Liver (tissue), 9 donors: ENCODE results near the gene ZNF785. TPM values are rescaled to one million over a fixed set of nuclear protein-coding genes. Genes with fewer than 3 reads are reported as not detected.

ENCODE experiments used
- DNase-seq: peaks from one replicate; pipeline ENCODE4 v3.0.0-alpha.2; 2017; ENCODE audit warnings: low spot score
- H3K27ac ChIP-seq, 2 donors: one replicate each; pipeline ENCODE4 v1.7.0; 2013; ENCODE audit warnings: inconsistent platforms in 2 of 2, low read length in 2 of 2, control low read depth in 1 of 2, low read depth in 1 of 2, mild to moderate bottlenecking in 1 of 2
- H3K27me3 ChIP-seq, 4 donors: one replicate each; pipeline versions ENCODE4 v1.6.1 to v1.7.0; 2013; ENCODE audit warnings: low read length in 3 of 4, inconsistent platforms in 1 of 4, mild to moderate bottlenecking in 1 of 4, moderate library complexity in 1 of 4; ENCODE audit not compliant: control insufficient read depth in 4 of 4, insufficient read depth in 4 of 4
- H3K36me3 ChIP-seq, 4 donors: one replicate each; pipeline versions ENCODE4 v1.6.1 to v1.7.0; 2013; ENCODE audit warnings: low read length in 3 of 4, mild to moderate bottlenecking in 3 of 4, low read depth in 1 of 4, moderate library complexity in 1 of 4; ENCODE audit not compliant: control insufficient read depth in 4 of 4, insufficient read depth in 3 of 4
- H3K4me1 ChIP-seq, 4 donors: one replicate each; pipeline versions ENCODE4 v1.6.1 to v1.7.0; 2013; ENCODE audit warnings: low read length in 3 of 4, mild to moderate bottlenecking in 3 of 4, moderate library complexity in 1 of 4; ENCODE audit not compliant: control insufficient read depth in 4 of 4, insufficient read depth in 4 of 4
- H3K4me3 ChIP-seq, 3 donors: one replicate each; pipeline versions ENCODE4 v1.6.1 to v1.7.0; 2013; ENCODE audit warnings: low read length in 3 of 3, control low read depth in 1 of 3, low read depth in 1 of 3, mild to moderate bottlenecking in 1 of 3
- H3K9ac ChIP-seq, 2 donors: one replicate each; pipeline ENCODE4 v1.7.0; 2013; ENCODE audit warnings: low read length in 2 of 2, mild to moderate bottlenecking in 2 of 2, moderate library complexity in 2 of 2, control low read depth in 1 of 2, low read depth in 1 of 2
- H3K9me3 ChIP-seq, 4 donors: one replicate each; pipeline versions ENCODE4 v1.6.1 to v1.7.0; 2013; ENCODE audit warnings: low read length in 3 of 4; ENCODE audit not compliant: control insufficient read depth in 4 of 4
- ATF3 ChIP-seq: IDR thresholded peaks from 2 replicates; pipeline ENCODE4 v1.6.1; 2016; ENCODE audit warnings: antibody characterized with exemption
- CTCF ChIP-seq: fragments of 150-350 bp; IDR thresholded peaks from 2 replicates; pipeline ENCODE4 v1.5.1; 2017; ENCODE audit warnings: improper control_type of control experiment, low read depth, low read length; ENCODE audit not compliant: missing input control
- EGR1 ChIP-seq, 2 donors: IDR thresholded peaks; 2 replicates each; pipeline ENCODE4 v1.6.1; 2016 to 2018; ENCODE audit warnings: antibody characterized with exemption in 2 of 2, low read depth in 2 of 2
- FOXA1 ChIP-seq: IDR thresholded peaks from 2 replicates; pipeline ENCODE4 v1.6.1; 2016; ENCODE audit warnings: antibody characterized with exemption
- FOXA2 ChIP-seq: IDR thresholded peaks from 2 replicates; pipeline ENCODE4 v1.6.1; 2016; ENCODE audit warnings: antibody characterized with exemption
- GABPA ChIP-seq, 2 donors: IDR thresholded peaks in 1 of 2; conservative IDR thresholded peaks in 1 of 2; 2 replicates each; pipeline ENCODE4 v1.6.1; 2016; ENCODE audit warnings: antibody characterized with exemption in 2 of 2, mild to moderate bottlenecking in 1 of 2, moderate library complexity in 1 of 2
- HNF4A ChIP-seq, 2 donors: conservative IDR thresholded peaks; 2 replicates each; pipeline ENCODE4 v1.6.1; 2016; ENCODE audit warnings: antibody characterized with exemption in 2 of 2, mild to moderate bottlenecking in 2 of 2
- HNF4G ChIP-seq: IDR thresholded peaks from 2 replicates; pipeline ENCODE4 v1.6.1; 2016; ENCODE audit warnings: antibody characterized with exemption
- JUND ChIP-seq, 2 donors: IDR thresholded peaks; 2 replicates each; pipeline ENCODE4 v1.6.1; 2016; ENCODE audit warnings: antibody characterized with exemption in 2 of 2
- NR2F2 ChIP-seq: IDR thresholded peaks from 2 replicates; pipeline ENCODE4 v1.6.1; 2016; ENCODE audit warnings: antibody characterized with exemption
- RAD21 ChIP-seq, 2 donors: IDR thresholded peaks; 2 replicates each; pipeline ENCODE4 v1.6.1; 2016; ENCODE audit warnings: antibody characterized with exemption in 2 of 2, mild to moderate bottlenecking in 2 of 2
- RXRA ChIP-seq, 2 donors: IDR thresholded peaks; 2 replicates each; pipeline ENCODE4 v1.6.1; 2017 to 2018; ENCODE audit warnings: antibody characterized with exemption in 2 of 2, mild to moderate bottlenecking in 1 of 2
- SP1 ChIP-seq: IDR thresholded peaks from 2 replicates; pipeline ENCODE4 v1.6.1; 2018; ENCODE audit warnings: antibody characterized with exemption, mild to moderate bottlenecking
- TAF1 ChIP-seq: conservative IDR thresholded peaks from 2 replicates; pipeline ENCODE4 v1.6.1; 2016; ENCODE audit warnings: antibody characterized with exemption, mild to moderate bottlenecking
- YY1 ChIP-seq: IDR thresholded peaks from 2 replicates; pipeline ENCODE4 v1.6.1; 2016; ENCODE audit warnings: antibody characterized with exemption, mild to moderate bottlenecking
- ZBTB33 ChIP-seq: IDR thresholded peaks from 2 replicates; pipeline ENCODE4 v1.6.1; 2016; ENCODE audit warnings: antibody characterized with exemption
- WGBS: extraction: QIAGEN DNeasy Blood & Tissue Kit; methylation state at CpG from one replicate; pipeline ENCODE4 v1.1.7; 2013; 5-methylcytosine and 5-hydroxymethylcytosine counted together
- polyA plus RNA-seq, 2 donors: library from polyadenylated mRNA; stranded (reverse) in 1 of 2; unstranded in 1 of 2; fragments of 200-250 nt in 1 of 2; fragments of >200 nt in 1 of 2; fragmentation: Nextera tagmentation in 1 of 2; extraction: Ambion mirVana in 1 of 2; gene quantifications; one replicate each; pipeline versions ENCODE4 v1.2.1 to v1.2.3, GENCODE V29; 2013 to 2015
- total RNA-seq, 2 donors: library from RNA; depleted of rRNA; stranded (reverse); fragments of >200 nt; gene quantifications; one replicate each; pipeline ENCODE4 v1.2.3, GENCODE V29; 2014
- TF ChIP-seq, protein P1 (sequence below): IDR thresholded peaks from 2 replicates; pipeline ENCODE4 v1.6.1; 2016; ENCODE audit warnings: antibody characterized with exemption
- TF ChIP-seq, protein P2 (sequence below): IDR thresholded peaks from 2 replicates; pipeline ENCODE4 v1.6.1; 2016; ENCODE audit warnings: antibody characterized with exemption, mild to moderate bottlenecking
- donor health status: healthy.
- donor health status: healthy.
- donor health status: healthy.
- donor health status: healthy.
- donor health status: healthy.

Gene ZNF785
- total and polyA plus RNA-seq, 4 donors = 1.8 to 5.9 (median 3.3) TPM

GRCh38 chr16:30557707-30557956, 27.9 kb downstream of the ZNF785 start:
- peak overlapping the region; percentile 91 to 94 for H3K27ac ChIP-seq
- peak overlapping the region; percentile 44 to 52 for H3K9ac ChIP-seq
- H3K27me3 ChIP-seq = no peaks in the 10 kb centered on the region
- DNase-seq = no peak
- TF ChIP-seq YY1 (no peak), FOXA2 (no peak), SP1 (no peak), FOXA1 (no peak), HNF4A (conservative IDR thresholded peaks at IDR 0.05) (no peak), JUND (IDR thresholded peaks at IDR 0.05) (no peak), NR2F2 (no peak), GABPA (IDR thresholded peaks at IDR 0.05 in 1 of 2, conservative IDR thresholded peaks at IDR 0.05 in 1 of 2) (no peak), EGR1 (IDR thresholded peaks at IDR 0.05; ENCODE audit: low read depth in 2 of 2) (no peak), CTCF (no peak), TAF1 (no peak), ZBTB33 (no peak), RAD21 (IDR thresholded peaks at IDR 0.05) (no peak), ATF3 (no peak), HNF4G (no peak), RXRA (IDR thresholded peaks at IDR 0.05) (no peak)
- TF ChIP-seq, protein P1, sequence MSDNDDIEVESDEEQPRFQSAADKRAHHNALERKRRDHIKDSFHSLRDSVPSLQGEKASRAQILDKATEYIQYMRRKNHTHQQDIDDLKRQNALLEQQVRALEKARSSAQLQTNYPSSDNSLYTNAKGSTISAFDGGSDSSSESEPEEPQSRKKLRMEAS = no peak
- TF ChIP-seq, protein P2, sequence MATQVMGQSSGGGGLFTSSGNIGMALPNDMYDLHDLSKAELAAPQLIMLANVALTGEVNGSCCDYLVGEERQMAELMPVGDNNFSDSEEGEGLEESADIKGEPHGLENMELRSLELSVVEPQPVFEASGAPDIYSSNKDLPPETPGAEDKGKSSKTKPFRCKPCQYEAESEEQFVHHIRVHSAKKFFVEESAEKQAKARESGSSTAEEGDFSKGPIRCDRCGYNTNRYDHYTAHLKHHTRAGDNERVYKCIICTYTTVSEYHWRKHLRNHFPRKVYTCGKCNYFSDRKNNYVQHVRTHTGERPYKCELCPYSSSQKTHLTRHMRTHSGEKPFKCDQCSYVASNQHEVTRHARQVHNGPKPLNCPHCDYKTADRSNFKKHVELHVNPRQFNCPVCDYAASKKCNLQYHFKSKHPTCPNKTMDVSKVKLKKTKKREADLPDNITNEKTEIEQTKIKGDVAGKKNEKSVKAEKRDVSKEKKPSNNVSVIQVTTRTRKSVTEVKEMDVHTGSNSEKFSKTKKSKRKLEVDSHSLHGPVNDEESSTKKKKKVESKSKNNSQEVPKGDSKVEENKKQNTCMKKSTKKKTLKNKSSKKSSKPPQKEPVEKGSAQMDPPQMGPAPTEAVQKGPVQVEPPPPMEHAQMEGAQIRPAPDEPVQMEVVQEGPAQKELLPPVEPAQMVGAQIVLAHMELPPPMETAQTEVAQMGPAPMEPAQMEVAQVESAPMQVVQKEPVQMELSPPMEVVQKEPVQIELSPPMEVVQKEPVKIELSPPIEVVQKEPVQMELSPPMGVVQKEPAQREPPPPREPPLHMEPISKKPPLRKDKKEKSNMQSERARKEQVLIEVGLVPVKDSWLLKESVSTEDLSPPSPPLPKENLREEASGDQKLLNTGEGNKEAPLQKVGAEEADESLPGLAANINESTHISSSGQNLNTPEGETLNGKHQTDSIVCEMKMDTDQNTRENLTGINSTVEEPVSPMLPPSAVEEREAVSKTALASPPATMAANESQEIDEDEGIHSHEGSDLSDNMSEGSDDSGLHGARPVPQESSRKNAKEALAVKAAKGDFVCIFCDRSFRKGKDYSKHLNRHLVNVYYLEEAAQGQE = no peak
- H3K9me3 ChIP-seq = no peaks in the 10 kb centered on the region
- H3K4me1 ChIP-seq = peaks cover 2 to 21% (median 11%) of the 10 kb centered on the region in 4 donors
- peaks cover 6 to 11% (median 8%) of the 10 kb centered on the region in 4 donors for H3K36me3 ChIP-seq
- peak overlapping the region; percentile 68 to 83 (median 68) for H3K4me3 ChIP-seq
- 0% methylated on average over 17 of the region's 17 CpGs for WGBS

GRCh38 chr16:30556125-30556473, 29.4 kb downstream of the ZNF785 start:
- no peak overlapping the region for H3K4me3 ChIP-seq
- no peak overlapping the region for H3K27ac ChIP-seq

More at GRCh38 chr16:30556125-30556473, 29.4 kb downstream of the ZNF785 start:
- TF ChIP-seq ATF3 (no peak), ZBTB33 (no peak)
- TF ChIP-seq, protein P2 = no peak
- WGBS = 75% methylated on average over 10 of the region's 10 CpGs
- Histone ChIP-seq H3K36me3 (peaks cover 6 to 11% (median 8%) of the 10 kb centered on the region in 4 donors), H3K27me3 (no peaks in the 10 kb centered on the region), H3K9me3 (no peaks in the 10 kb centered on the region), H3K4me1 (peaks cover 2 to 17% (median 10%) of the 10 kb centered on the region in 4 donors), H3K9ac (no peak overlapping the region)
- DNase-seq = no peak
